GM23338 (cell line): ENCODE data around the gene EMX1. TPM values are rescaled to one million over a fixed set of nuclear protein-coding genes. Genes with fewer than 3 reads are reported as not detected.

ENCODE experiments used
- ATAC-seq: fragments of 200-7000 bp; cut with Tn5 transposase; 3 replicates; pipeline ENCODE4 v1.9.1; 2020
- DNase-seq: peaks from one replicate; pipeline ENCODE4 v3.0.0-alpha.2; 2015; ENCODE audit warnings: low spot score
- H2AFZ ChIP-seq: fragments of 200-600 bp; sonication (generic); 2 replicates; pipeline ENCODE4 v1.8.0; 2016; ENCODE audit warnings: antibody characterized with exemption, mild to moderate bottlenecking, moderate library complexity
- H3F3A ChIP-seq: fragments of 200-600 bp; sonication (generic); replicated peaks from 2 replicates; pipeline ENCODE4 v1.8.0; 2017; ENCODE audit warnings: antibody characterized with exemption, mixed run types, low read depth
- H3K27ac ChIP-seq: fragments of 200-600 bp; sonication (generic); 2 replicates; pipeline ENCODE4 v1.6.1; 2016; ENCODE audit warnings: low read depth
- H3K27me3 ChIP-seq: fragments of 200-600 bp; sonication (generic); 2 replicates; pipeline ENCODE4 v1.8.0; 2016; ENCODE audit warnings: mild to moderate bottlenecking, mixed run types, moderate library complexity; ENCODE audit not compliant: insufficient read depth
- H3K36me3 ChIP-seq: fragments of 200-600 bp; sonication (generic); 2 replicates; pipeline ENCODE4 v1.8.0; 2016; ENCODE audit warnings: mild to moderate bottlenecking; ENCODE audit not compliant: insufficient read depth
- H3K4me1 ChIP-seq: fragments of 200-600 bp; sonication (generic); 2 replicates; pipeline ENCODE4 v1.8.0; 2016; ENCODE audit warnings: mild to moderate bottlenecking, moderate library complexity; ENCODE audit not compliant: insufficient read depth
- H3K4me2 ChIP-seq: fragments of 200-600 bp; sonication (generic); 2 replicates; pipeline ENCODE4 v1.7.1; 2017; ENCODE audit warnings: mixed run types
- H3K4me3 ChIP-seq: fragments of 200-600 bp; sonication (generic); 2 replicates; pipeline ENCODE4 v1.6.1; 2016; ENCODE audit warnings: mixed run types
- H3K79me2 ChIP-seq: fragments of 200-600 bp; sonication (generic); replicated peaks from 2 replicates; pipeline ENCODE4 v1.8.0; 2017; ENCODE audit warnings: mild to moderate bottlenecking; ENCODE audit not compliant: insufficient read depth
- H3K9me2 ChIP-seq: fragments of 200-600 bp; sonication (generic); 2 replicates; pipeline ENCODE4 v1.8.0; 2017; ENCODE audit not compliant: insufficient read depth
- H4K20me1 ChIP-seq: fragments of 200-600 bp; sonication (generic); replicated peaks from 2 replicates; pipeline ENCODE4 v1.8.0; 2017; ENCODE audit warnings: mild to moderate bottlenecking; ENCODE audit not compliant: insufficient read depth
- H3K27ac Mint-ChIP-seq: 2 replicates; pipeline ENCODE4 v1.8.0; 2020; ENCODE audit warnings: inconsistent platforms, mild to moderate bottlenecking, moderate library complexity, mixed read lengths
- H3K27me3 Mint-ChIP-seq: 3 replicates; pipeline ENCODE4 v1.8.0; 2022; ENCODE audit warnings: low read depth, mild to moderate bottlenecking, moderate library complexity, mixed read lengths, inconsistent platforms; ENCODE audit not compliant: insufficient read depth, poor library complexity
- H3K36me3 Mint-ChIP-seq: 3 replicates; pipeline ENCODE4 v1.8.0; 2021; ENCODE audit warnings: low read depth, mild to moderate bottlenecking, inconsistent platforms, moderate library complexity, mixed read lengths
- H3K4me1 Mint-ChIP-seq: 3 replicates; pipeline ENCODE4 v1.8.0; 2020; ENCODE audit warnings: mild to moderate bottlenecking, inconsistent platforms, mixed read lengths
- H3K4me3 Mint-ChIP-seq: 3 replicates; pipeline ENCODE4 v1.8.0; 2021; ENCODE audit warnings: moderate library complexity, mild to moderate bottlenecking, inconsistent platforms, mixed read lengths
- H3K9me3 Mint-ChIP-seq: 3 replicates; pipeline ENCODE4 v1.8.0; 2020; ENCODE audit warnings: moderate library complexity, mild to moderate bottlenecking, inconsistent platforms, mixed read lengths
- ETS1 ChIP-seq: IDR thresholded peaks from 2 replicates; pipeline ENCODE4 v1.6.1; 2016; ENCODE audit warnings: antibody characterized with exemption
- POLR2AphosphoS5 ChIP-seq: IDR thresholded peaks from 2 replicates; pipeline ENCODE4 v1.6.1; 2016; ENCODE audit warnings: antibody characterized with exemption, low read depth
- ZNF331 ChIP-seq: fragments of 250-450 bp; sonication (Bioruptor Pico); IDR thresholded peaks from 2 replicates; pipeline ENCODE4 v1.5.0; 2020; ENCODE audit warnings: low read depth, mild to moderate bottlenecking, moderate library complexity
- polyA plus RNA-seq: library from polyadenylated mRNA; unstranded; fragments of >200 nt; fragmentation: Nextera tagmentation; extraction: Ambion mirVana; gene quantifications from 2 replicates; pipeline ENCODE4 v1.2.1, GENCODE V29; 2016
- total RNA-seq: library from RNA; depleted of rRNA; stranded (reverse); fragments of >200 nt; shearing (Covaris generic); gene quantifications from 2 replicates; pipeline ENCODE4 v1.2.3, GENCODE V29; 2014
- TF ChIP-seq, protein P1 (sequence below): fragments of 250-450 bp; sonication (Bioruptor Pico); IDR thresholded peaks from 2 replicates; pipeline ENCODE4 v1.5.0; 2020; ENCODE audit warnings: mild to moderate bottlenecking, moderate library complexity
- TF ChIP-seq, protein P2 (sequence below): IDR thresholded peaks from one replicate; pipeline ENCODE4 v1.6.1; 2018; ENCODE audit warnings: antibody characterized with exemption; ENCODE audit not compliant: unreplicated experiment

EMX1 gene
- total and polyA plus RNA-seq, 2 experiments from 2014 or later = 3.9 to 7.9 TPM

GRCh38 chr2:72961036-72961720 lies 43.9 kb downstream of the EMX1 start:
- Mint-ChIP-seq H3K36me3 (peaks cover 14% of the 10 kb centered on the region), H3K4me3 (no peak overlapping the region), H3K4me1 (peaks cover 57% of the 10 kb centered on the region), H3K27ac (no peak overlapping the region; the same call in 1 of the 2 replicates), H3K9me3 (no peaks in the 10 kb centered on the region), H3K27me3 (peaks cover 37% of the 10 kb centered on the region)
- H3K36me3 ChIP-seq = no peaks in the 10 kb centered on the region; the same call in 1 of the 2 replicates
- no peak overlapping the region for H3K27ac ChIP-seq
- H4K20me1 ChIP-seq = no peaks in the 10 kb centered on the region
- H3K79me2 ChIP-seq = no peaks in the 10 kb centered on the region
- 0 out of 2 replicates have a peak, but pooled peaks cover 3% of the 10 kb centered on the region for H3K9me2 ChIP-seq
- no peak overlapping the region for H3K4me3 ChIP-seq
- no peaks in the 10 kb centered on the region for H3K27me3 ChIP-seq
- TF ChIP-seq, protein P1, sequence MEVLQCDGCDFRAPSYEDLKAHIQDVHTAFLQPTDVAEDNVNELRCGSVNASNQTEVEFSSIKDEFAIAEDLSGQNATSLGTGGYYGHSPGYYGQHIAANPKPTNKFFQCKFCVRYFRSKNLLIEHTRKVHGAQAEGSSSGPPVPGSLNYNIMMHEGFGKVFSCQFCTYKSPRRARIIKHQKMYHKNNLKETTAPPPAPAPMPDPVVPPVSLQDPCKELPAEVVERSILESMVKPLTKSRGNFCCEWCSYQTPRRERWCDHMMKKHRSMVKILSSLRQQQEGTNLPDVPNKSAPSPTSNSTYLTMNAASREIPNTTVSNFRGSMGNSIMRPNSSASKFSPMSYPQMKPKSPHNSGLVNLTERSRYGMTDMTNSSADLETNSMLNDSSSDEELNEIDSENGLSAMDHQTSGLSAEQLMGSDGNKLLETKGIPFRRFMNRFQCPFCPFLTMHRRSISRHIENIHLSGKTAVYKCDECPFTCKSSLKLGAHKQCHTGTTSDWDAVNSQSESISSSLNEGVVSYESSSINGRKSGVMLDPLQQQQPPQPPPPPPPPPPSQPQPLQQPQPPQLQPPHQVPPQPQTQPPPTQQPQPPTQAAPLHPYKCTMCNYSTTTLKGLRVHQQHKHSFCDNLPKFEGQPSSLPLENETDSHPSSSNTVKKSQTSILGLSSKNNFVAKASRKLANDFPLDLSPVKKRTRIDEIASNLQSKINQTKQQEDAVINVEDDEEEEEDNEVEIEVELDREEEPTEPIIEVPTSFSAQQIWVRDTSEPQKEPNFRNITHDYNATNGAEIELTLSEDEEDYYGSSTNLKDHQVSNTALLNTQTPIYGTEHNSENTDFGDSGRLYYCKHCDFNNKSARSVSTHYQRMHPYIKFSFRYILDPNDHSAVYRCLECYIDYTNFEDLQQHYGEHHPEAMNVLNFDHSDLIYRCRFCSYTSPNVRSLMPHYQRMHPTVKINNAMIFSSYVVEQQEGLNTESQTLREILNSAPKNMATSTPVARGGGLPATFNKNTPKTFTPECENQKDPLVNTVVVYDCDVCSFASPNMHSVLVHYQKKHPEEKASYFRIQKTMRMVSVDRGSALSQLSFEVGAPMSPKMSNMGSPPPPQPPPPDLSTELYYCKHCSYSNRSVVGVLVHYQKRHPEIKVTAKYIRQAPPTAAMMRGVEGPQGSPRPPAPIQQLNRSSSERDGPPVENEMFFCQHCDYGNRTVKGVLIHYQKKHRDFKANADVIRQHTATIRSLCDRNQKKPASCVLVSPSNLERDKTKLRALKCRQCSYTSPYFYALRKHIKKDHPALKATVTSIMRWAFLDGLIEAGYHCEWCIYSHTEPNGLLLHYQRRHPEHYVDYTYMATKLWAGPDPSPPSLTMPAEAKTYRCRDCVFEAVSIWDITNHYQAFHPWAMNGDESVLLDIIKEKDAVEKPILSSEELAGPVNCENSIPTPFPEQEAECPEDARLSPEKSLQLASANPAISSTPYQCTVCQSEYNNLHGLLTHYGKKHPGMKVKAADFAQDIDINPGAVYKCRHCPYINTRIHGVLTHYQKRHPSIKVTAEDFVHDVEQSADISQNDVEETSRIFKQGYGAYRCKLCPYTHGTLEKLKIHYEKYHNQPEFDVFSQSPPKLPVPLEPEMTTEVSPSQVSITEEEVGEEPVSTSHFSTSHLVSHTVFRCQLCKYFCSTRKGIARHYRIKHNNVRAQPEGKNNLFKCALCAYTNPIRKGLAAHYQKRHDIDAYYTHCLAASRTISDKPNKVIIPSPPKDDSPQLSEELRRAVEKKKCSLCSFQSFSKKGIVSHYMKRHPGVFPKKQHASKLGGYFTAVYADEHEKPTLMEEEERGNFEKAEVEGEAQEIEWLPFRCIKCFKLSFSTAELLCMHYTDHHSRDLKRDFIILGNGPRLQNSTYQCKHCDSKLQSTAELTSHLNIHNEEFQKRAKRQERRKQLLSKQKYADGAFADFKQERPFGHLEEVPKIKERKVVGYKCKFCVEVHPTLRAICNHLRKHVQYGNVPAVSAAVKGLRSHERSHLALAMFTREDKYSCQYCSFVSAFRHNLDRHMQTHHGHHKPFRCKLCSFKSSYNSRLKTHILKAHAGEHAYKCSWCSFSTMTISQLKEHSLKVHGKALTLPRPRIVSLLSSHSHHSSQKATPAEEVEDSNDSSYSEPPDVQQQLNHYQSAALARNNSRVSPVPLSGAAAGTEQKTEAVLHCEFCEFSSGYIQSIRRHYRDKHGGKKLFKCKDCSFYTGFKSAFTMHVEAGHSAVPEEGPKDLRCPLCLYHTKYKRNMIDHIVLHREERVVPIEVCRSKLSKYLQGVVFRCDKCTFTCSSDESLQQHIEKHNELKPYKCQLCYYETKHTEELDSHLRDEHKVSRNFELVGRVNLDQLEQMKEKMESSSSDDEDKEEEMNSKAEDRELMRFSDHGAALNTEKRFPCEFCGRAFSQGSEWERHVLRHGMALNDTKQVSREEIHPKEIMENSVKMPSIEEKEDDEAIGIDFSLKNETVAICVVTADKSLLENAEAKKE (CRISPR knock-in tag) = no peak
- TF ChIP-seq ETS1 = no peak
- no peak overlapping the region for H3K4me2 ChIP-seq
- DNase-seq (no peak), ATAC-seq (no peak)
- peaks cover 26% of the 10 kb centered on the region; the same call in 1 of the 2 replicates for H3K4me1 ChIP-seq
- H3F3A ChIP-seq = no peaks in the 10 kb centered on the region
- no peak overlapping the region for H2AFZ ChIP-seq

DNA sequence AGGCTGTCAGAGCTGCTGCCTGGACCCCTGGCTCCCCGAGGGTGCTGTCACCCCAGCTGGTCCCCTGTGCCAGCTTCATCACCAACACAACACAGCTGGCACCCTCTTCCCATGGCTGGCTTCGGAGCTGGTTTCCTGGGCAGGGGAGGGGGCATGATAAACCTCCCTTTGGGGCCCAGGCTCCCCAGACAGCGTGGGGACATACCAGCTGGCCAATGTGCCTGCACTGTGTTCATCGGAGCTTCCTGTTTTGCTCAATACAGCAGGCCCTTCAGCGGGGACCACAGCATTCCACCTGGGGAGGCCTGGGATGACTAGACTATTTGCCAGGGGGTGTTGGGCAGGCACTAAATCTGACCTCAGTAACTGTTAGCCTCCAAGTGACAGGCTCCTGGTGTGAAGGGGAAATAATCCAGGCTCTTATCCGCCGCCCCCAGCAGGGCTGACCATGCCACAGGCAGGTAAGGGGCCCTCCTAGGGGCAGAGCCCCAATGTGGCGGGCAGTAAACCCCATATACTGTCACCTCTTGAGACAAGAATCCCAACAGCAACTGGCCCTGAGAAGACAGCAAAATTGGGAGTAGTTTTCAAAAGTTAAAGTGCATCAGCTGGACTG lies 44.6 kb downstream of the EMX1 start:
- ATAC-seq = no peak
- Mint-ChIP-seq H3K36me3 (peaks cover 10% of the 10 kb centered on the region), H3K9me3 (no peaks in the 10 kb centered on the region), H3K27ac (no peak overlapping the region), H3K27me3 (peaks cover 37% of the 10 kb centered on the region), H3K4me3 (no peak overlapping the region), H3K4me1 (peaks cover 59% of the 10 kb centered on the region)
- H3K4me2 ChIP-seq = no peak overlapping the region
- H3K27ac ChIP-seq = no peak overlapping the region
- no peak for DNase-seq
- H3K9me2 ChIP-seq = no peaks in the 10 kb centered on the region
- peaks cover 26% of the 10 kb centered on the region; the same call in 1 of the 2 replicates for H3K4me1 ChIP-seq
- no peak overlapping the region for H2AFZ ChIP-seq
- no peaks in the 10 kb centered on the region for H4K20me1 ChIP-seq
- no peaks in the 10 kb centered on the region for H3F3A ChIP-seq
- no peak overlapping the region for H3K4me3 ChIP-seq
- H3K27me3 ChIP-seq = no peaks in the 10 kb centered on the region
- no peaks in the 10 kb centered on the region; the same call in 1 of the 2 replicates for H3K36me3 ChIP-seq
- no peaks in the 10 kb centered on the region for H3K79me2 ChIP-seq
- TF ChIP-seq POLR2AphosphoS5 = no peak
- TF ChIP-seq ZNF331 (CRISPR knock-in tag) = no peak
- TF ChIP-seq, protein P2, sequence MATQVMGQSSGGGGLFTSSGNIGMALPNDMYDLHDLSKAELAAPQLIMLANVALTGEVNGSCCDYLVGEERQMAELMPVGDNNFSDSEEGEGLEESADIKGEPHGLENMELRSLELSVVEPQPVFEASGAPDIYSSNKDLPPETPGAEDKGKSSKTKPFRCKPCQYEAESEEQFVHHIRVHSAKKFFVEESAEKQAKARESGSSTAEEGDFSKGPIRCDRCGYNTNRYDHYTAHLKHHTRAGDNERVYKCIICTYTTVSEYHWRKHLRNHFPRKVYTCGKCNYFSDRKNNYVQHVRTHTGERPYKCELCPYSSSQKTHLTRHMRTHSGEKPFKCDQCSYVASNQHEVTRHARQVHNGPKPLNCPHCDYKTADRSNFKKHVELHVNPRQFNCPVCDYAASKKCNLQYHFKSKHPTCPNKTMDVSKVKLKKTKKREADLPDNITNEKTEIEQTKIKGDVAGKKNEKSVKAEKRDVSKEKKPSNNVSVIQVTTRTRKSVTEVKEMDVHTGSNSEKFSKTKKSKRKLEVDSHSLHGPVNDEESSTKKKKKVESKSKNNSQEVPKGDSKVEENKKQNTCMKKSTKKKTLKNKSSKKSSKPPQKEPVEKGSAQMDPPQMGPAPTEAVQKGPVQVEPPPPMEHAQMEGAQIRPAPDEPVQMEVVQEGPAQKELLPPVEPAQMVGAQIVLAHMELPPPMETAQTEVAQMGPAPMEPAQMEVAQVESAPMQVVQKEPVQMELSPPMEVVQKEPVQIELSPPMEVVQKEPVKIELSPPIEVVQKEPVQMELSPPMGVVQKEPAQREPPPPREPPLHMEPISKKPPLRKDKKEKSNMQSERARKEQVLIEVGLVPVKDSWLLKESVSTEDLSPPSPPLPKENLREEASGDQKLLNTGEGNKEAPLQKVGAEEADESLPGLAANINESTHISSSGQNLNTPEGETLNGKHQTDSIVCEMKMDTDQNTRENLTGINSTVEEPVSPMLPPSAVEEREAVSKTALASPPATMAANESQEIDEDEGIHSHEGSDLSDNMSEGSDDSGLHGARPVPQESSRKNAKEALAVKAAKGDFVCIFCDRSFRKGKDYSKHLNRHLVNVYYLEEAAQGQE = no peak
